Left lung (tissue), 10 donors: ENCODE results near the gene PIGS. TPM values are rescaled to one million over a fixed set of nuclear protein-coding genes. Genes with fewer than 3 reads are reported as not detected.

Experiments
- ATAC-seq: fragments of 200-7000 bp; cut with Tn5 transposase; one replicate; pipeline ENCODE4 v1.9.1; 2020; ENCODE audit warnings: moderate library complexity
- DNase-seq, 4 donors: peaks; one replicate each; pipeline ENCODE4 v3.0.0-alpha.2; 2013 to 2020
- H3K27ac ChIP-seq, 2 donors: fragments of 200-600 bp; sonication (generic) in 1 of 2; one replicate each; pipeline versions ENCODE4 v1.5.0 to v1.8.0; 2020 to 2021
- H3K27me3 ChIP-seq, 2 donors: fragments of 200-600 bp; sonication (generic) in 1 of 2; one replicate each; pipeline versions ENCODE4 v1.5.0 to v1.8.0; 2020 to 2021
- H3K36me3 ChIP-seq, 2 donors: fragments of 200-600 bp; sonication (generic) in 1 of 2; one replicate each; pipeline versions ENCODE4 v1.5.0 to v1.8.0; 2020 to 2021
- H3K4me1 ChIP-seq, 2 donors: fragments of 200-600 bp; one replicate each; pipeline ENCODE4 v1.8.0; 2021
- H3K4me3 ChIP-seq, 2 donors: fragments of 200-600 bp; sonication (generic) in 1 of 2; one replicate each; pipeline versions ENCODE4 v1.5.0 to v1.8.0; 2020 to 2021; ENCODE audit warnings: mild to moderate bottlenecking in 1 of 2
- H3K9me3 ChIP-seq, 2 donors: fragments of 200-600 bp; sonication (generic) in 1 of 2; one replicate each; pipeline versions ENCODE4 v1.5.0 to v1.8.0; 2020 to 2021
- intact Hi-C, 2 donors: fragments of 100-400 bp; cut with DNase I; formaldehyde crosslinking; loops; one replicate each; pipeline versions ENCODE4 v1.11.2 to v1.14.2; 2022
- polyA plus RNA-seq, 6 donors: library from polyadenylated mRNA; unstranded; fragments of 120-200 nt; gene quantifications; one replicate each; pipeline ENCODE4 v1.2.1, GENCODE V29; 2013; ENCODE audit not compliant: insufficient read length in 6 of 6
- total RNA-seq, 2 donors: library from RNA; stranded (reverse); fragmentation: NEBNext Ultra II Directional; extraction: Animal tissue kit (Norgen Biotek cat#: 25700); gene quantifications; one replicate each; pipeline ENCODE4 v1.2.1, GENCODE V29; 2021
- TF ChIP-seq, protein P1 (sequence below), 2 donors: fragments of 200-600 bp; sonication (generic) in 1 of 2; IDR thresholded peaks; one replicate each; pipeline versions ENCODE4 v1.5.0 to v1.8.0; 2021; ENCODE audit warnings: antibody characterized with exemption in 2 of 2
- donor health status: DM: no; HTN: yes; CAD: no.
- donor health status: DM: no; HTN: no; CAD: no.

PIGS gene
- total and polyA plus RNA-seq, 8 donors = 57.9 to 66.6 (median 63.1) TPM

DNA sequence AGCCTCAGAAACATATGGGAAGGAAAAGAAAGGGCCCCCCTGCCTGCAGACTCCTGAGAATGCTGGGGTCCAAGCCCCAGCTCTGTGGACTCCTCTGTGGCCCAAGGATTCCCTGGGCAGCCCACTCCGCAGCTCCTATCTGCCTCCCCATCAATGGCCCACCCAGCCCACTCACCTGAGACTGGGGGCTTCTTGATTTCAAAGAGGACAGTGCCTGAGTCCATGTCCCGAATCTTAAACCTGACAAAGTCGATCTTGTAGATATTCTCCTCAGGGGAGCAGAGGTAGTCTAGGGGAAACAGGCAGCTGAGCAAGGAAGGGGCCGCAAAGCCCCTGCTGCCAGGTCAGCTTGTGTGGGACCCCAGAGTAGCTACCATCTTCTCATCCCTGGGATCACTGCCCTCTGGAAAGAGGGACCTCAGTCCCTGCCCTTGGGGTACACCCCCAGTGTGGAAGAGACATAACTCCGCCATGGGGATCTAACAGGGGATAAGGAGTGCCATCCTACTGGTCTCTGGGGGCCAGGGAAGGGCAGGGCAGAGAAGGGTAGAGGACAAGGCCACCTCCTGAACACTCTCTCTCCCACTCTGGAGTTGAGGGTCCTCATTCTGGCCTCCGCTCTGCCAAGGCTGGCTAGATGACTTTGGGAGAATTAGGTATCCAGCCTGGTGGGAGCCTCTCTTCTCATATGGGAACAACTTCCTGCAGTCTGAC is 22.8 kb downstream of the PIGS start:
- intact Hi-C loops = loop anchor here in 1 of 2 donors (10.0 kb wide), 1 partner anchor 66 kb away; the partner anchor contains the start of gene RSKR
- H3K36me3 ChIP-seq = peaks cover 0 to 11% of the 10 kb centered on the region in 2 donors

DNA sequence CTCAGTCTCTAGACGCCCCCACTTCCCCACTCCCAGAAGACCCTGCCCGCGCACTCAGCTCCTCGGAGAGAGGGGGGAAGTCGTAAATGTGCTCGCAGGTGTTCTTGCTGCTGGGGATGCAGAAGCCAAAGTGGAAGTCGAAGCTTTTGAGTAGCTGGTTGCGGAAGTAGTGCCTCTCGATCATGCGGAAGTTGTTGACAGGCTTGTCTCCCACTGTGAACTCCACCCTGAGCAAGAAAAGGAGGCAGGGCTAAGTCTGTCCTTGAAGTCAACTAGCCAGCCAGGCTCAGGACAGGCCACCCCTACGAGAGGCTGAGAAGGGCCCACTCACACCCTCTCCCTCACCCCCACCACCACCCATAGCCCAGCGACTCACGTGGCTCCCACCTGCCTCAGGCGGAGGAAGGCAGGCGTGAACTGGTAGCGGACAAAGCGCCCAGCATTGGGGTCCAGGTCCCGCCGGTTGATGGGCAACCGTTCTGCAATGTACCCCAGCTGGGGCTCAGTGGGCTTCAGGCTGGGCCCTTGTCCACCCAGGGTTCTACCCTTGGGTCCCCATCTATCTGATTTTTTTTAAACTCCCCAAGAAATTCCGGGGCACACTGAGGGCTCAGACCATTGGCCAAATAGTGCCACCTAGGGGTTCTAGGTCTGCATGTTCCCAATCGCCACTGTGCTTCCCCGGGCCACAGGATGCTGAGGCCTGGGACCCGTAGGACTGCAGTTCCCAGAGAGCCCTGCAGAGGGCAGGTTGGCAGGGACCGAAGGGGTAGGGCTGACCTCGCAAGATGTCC is 23.5 kb downstream of the PIGS start:
- peak; percentile 72 for ATAC-seq
- peak in 3 of 4 donors; percentile 69 to 91 (median 80) for DNase-seq
- no peaks in the 10 kb centered on the region for H3K9me3 ChIP-seq
- peak overlapping the region in 1 of 2 donors; percentile 87 for H3K27ac ChIP-seq
- intact Hi-C loops = loop anchor here in 1 of 2 donors (10.0 kb wide), 1 partner anchor 67 kb away; the partner anchor contains the start of gene RSKR
- H3K36me3 ChIP-seq = peaks cover 0 to 10% of the 10 kb centered on the region in 2 donors
- H3K4me3 ChIP-seq = peak overlapping the region in 1 of 2 donors; percentile 6
- no peaks in the 10 kb centered on the region for H3K27me3 ChIP-seq
- H3K4me1 ChIP-seq = peaks cover 0 to 52% of the 10 kb centered on the region in 2 donors
- TF ChIP-seq, protein P1, sequence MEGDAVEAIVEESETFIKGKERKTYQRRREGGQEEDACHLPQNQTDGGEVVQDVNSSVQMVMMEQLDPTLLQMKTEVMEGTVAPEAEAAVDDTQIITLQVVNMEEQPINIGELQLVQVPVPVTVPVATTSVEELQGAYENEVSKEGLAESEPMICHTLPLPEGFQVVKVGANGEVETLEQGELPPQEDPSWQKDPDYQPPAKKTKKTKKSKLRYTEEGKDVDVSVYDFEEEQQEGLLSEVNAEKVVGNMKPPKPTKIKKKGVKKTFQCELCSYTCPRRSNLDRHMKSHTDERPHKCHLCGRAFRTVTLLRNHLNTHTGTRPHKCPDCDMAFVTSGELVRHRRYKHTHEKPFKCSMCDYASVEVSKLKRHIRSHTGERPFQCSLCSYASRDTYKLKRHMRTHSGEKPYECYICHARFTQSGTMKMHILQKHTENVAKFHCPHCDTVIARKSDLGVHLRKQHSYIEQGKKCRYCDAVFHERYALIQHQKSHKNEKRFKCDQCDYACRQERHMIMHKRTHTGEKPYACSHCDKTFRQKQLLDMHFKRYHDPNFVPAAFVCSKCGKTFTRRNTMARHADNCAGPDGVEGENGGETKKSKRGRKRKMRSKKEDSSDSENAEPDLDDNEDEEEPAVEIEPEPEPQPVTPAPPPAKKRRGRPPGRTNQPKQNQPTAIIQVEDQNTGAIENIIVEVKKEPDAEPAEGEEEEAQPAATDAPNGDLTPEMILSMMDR (IDR thresholded peaks at IDR 0.05) = peak; percentile 90 to 98

More for the DNA sequence above, 22.8 kb downstream of the PIGS start:
- H3K4me3 ChIP-seq = no peak overlapping the region
- H3K9me3 ChIP-seq = no peaks in the 10 kb centered on the region
- no peak for DNase-seq
- H3K27me3 ChIP-seq = no peaks in the 10 kb centered on the region
- TF ChIP-seq, protein P1 (IDR thresholded peaks at IDR 0.05) = no peak
- no peak for ATAC-seq
- H3K27ac ChIP-seq = peak overlapping the region in 1 of 2 donors; percentile 87
- H3K4me1 ChIP-seq = peaks cover 0 to 53% of the 10 kb centered on the region in 2 donors

- intact Hi-C loops = loop anchor here in 1 of 2 donors (10.0 kb wide), 1 partner anchor 68 kb away; the partner anchor contains the start of gene RSKR
- no peak for ATAC-seq
- no peak for DNase-seq
- H3K27me3 ChIP-seq = no peaks in the 10 kb centered on the region
- H3K36me3 ChIP-seq = peaks cover 0 to 10% of the 10 kb centered on the region in 2 donors
- no peak overlapping the region for H3K4me3 ChIP-seq
- H3K27ac ChIP-seq = peak overlapping the region in 1 of 2 donors; percentile 87
- H3K9me3 ChIP-seq = no peaks in the 10 kb centered on the region
- TF ChIP-seq, protein P1 (IDR thresholded peaks at IDR 0.05) = no peak
- peaks cover 0 to 49% of the 10 kb centered on the region in 2 donors for H3K4me1 ChIP-seq
These were observed 24.2 kb downstream of the PIGS start for GRCh38 chr17:28547096-28547622.

- no peak for ATAC-seq
- H3K27me3 ChIP-seq = no peaks in the 10 kb centered on the region
- intact Hi-C loops = loop anchor here in 1 of 2 donors (10.0 kb wide), 1 partner anchor 69 kb away; the partner anchor contains the start of gene RSKR
- no peaks in the 10 kb centered on the region for H3K9me3 ChIP-seq
- peaks cover 0 to 37% of the 10 kb centered on the region in 2 donors for H3K4me1 ChIP-seq
- no peak overlapping the region for H3K27ac ChIP-seq
- TF ChIP-seq, protein P1 (IDR thresholded peaks at IDR 0.05) = no peak
- H3K4me3 ChIP-seq = no peak overlapping the region
- DNase-seq = no peak
- H3K36me3 ChIP-seq = peaks cover 0 to 10% of the 10 kb centered on the region in 2 donors
These were observed 25.4 kb downstream of the PIGS start for GRCh38 chr17:28545787-28546415.
